ENCODE results near the gene KIR2DL3.

The KIR2DL3 gene

GRCh38 chr19:54790711-54791110 lies 52.4 kb downstream of the KIR2DL3 start:
- Histone ChIP-seq H2BK5ac (ENCODE audit: low read depth, low read length, poor library complexity, severe bottlenecking) (no peak overlapping the region), H3K9ac (ENCODE audit: low read length) (no peak overlapping the region), H3K14ac (ENCODE audit: low read length in 2 of 2) (no peak overlapping the region), H3K18ac (ENCODE audit: low read depth in 1 of 2, low read length in 2 of 2) (no peak overlapping the region), H3K36me3 (ENCODE audit: control insufficient read depth in 1 of 2, insufficient read depth in 2 of 2, low read depth in 1 of 2, low read length in 2 of 2) (no peaks in the 10 kb centered on the region), H2AFZ (ENCODE audit: low read depth, low read length) (no peak overlapping the region), H3K79me1 (replicated peaks; ENCODE audit: low read length, poor library complexity, severe bottlenecking) (no peaks in the 10 kb centered on the region), H2BK15ac (ENCODE audit: low read depth, poor library complexity, severe bottlenecking) (no peak overlapping the region), H3K27me3 (ENCODE audit: control insufficient read depth in 1 of 2, insufficient read depth in 1 of 2, low read length in 2 of 2) (no peaks in the 10 kb centered on the region), H3K4ac (ENCODE audit: low read depth in 1 of 2, low read length in 2 of 2) (no peak overlapping the region), H3K4me2 (ENCODE audit: low read length, poor library complexity, severe bottlenecking) (no peak overlapping the region), H3K9me3 (ENCODE audit: control insufficient read depth, low read length) (no peaks in the 10 kb centered on the region), H3K4me3 (ENCODE audit: insufficient read depth in 1 of 2, low read depth in 1 of 2, low read length in 2 of 2) (no peak overlapping the region), H2AK5ac (ENCODE audit: low read length, severe bottlenecking) (no peak overlapping the region), H4K8ac (ENCODE audit: low read length) (no peak overlapping the region), H2BK120ac (ENCODE audit: low read depth, low read length) (no peak overlapping the region), H3K23ac (ENCODE audit: low read length in 2 of 2) (no peak overlapping the region), H3K27ac (ENCODE audit: low read length, poor library complexity, severe bottlenecking) (no peak overlapping the region), H4K91ac (ENCODE audit: low read length) (no peak overlapping the region), H2BK12ac (ENCODE audit: low read length in 2 of 2) (no peak overlapping the region), H3K4me1 (ENCODE audit: control insufficient read depth, insufficient read depth, low read depth, low read length) (no peaks in the 10 kb centered on the region)
- no peak for DNase-seq
- WGBS = 40% methylated on average over 5 of the region's 5 CpGs

DNA sequence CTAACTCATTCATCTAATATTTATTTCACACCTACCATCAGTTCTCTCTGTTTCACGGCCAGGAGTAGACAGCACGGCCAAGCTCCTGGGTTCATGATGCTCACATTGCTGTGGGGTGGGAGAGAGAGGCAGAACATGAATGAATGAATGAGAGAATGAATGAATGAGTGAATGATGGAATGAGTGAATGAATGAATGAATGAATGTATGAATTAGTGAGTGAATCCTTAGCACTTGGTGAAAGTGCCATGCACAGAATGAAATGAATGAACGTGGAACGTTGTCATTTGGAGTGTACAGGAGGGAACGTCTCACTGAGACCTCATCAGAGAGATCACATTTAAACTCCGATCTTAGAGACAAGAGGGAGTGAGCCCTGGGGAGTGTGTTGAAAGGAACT lies 53.2 kb downstream of the KIR2DL3 start:
- Histone ChIP-seq H3K4me3 (ENCODE audit: insufficient read depth in 1 of 2, low read depth in 1 of 2, low read length in 2 of 2) (no peak overlapping the region), H3K9me3 (ENCODE audit: control insufficient read depth, low read length) (no peaks in the 10 kb centered on the region), H3K14ac (ENCODE audit: low read length in 2 of 2) (no peak overlapping the region), H3K23ac (ENCODE audit: low read length in 2 of 2) (no peak overlapping the region), H2AK5ac (ENCODE audit: low read length, severe bottlenecking) (no peak overlapping the region), H2BK12ac (ENCODE audit: low read length in 2 of 2) (no peak overlapping the region), H4K8ac (ENCODE audit: low read length) (no peak overlapping the region), H3K27ac (ENCODE audit: low read length, poor library complexity, severe bottlenecking) (no peak overlapping the region), H3K36me3 (ENCODE audit: control insufficient read depth in 1 of 2, insufficient read depth in 2 of 2, low read depth in 1 of 2, low read length in 2 of 2) (no peaks in the 10 kb centered on the region), H2BK5ac (ENCODE audit: low read depth, low read length, poor library complexity, severe bottlenecking) (no peak overlapping the region), H3K79me1 (replicated peaks; ENCODE audit: low read length, poor library complexity, severe bottlenecking) (no peaks in the 10 kb centered on the region), H4K91ac (ENCODE audit: low read length) (no peak overlapping the region), H3K4me1 (ENCODE audit: control insufficient read depth, insufficient read depth, low read depth, low read length) (no peaks in the 10 kb centered on the region), H3K27me3 (ENCODE audit: control insufficient read depth in 1 of 2, insufficient read depth in 1 of 2, low read length in 2 of 2) (no peaks in the 10 kb centered on the region), H2BK120ac (ENCODE audit: low read depth, low read length) (no peak overlapping the region), H3K18ac (ENCODE audit: low read depth in 1 of 2, low read length in 2 of 2) (no peak overlapping the region), H3K4ac (ENCODE audit: low read depth in 1 of 2, low read length in 2 of 2) (no peak overlapping the region), H3K9ac (ENCODE audit: low read length) (no peak overlapping the region), H2BK15ac (ENCODE audit: low read depth, poor library complexity, severe bottlenecking) (no peak overlapping the region), H2AFZ (ENCODE audit: low read depth, low read length) (no peak overlapping the region), H3K4me2 (ENCODE audit: low read length, poor library complexity, severe bottlenecking) (no peak overlapping the region)
- 84% methylated on average over 6 of the region's 6 CpGs for WGBS
- DNase-seq = no peak

- no peak overlapping the region for H3K4me2 ChIP-seq (ENCODE audit: low read length, poor library complexity, severe bottlenecking)
- H3K36me3 ChIP-seq (ENCODE audit: control insufficient read depth in 1 of 2, insufficient read depth in 2 of 2, low read depth in 1 of 2, low read length in 2 of 2) = no peaks in the 10 kb centered on the region
- no peak overlapping the region for H2BK120ac ChIP-seq (ENCODE audit: low read depth, low read length)
- no peaks in the 10 kb centered on the region for H3K27me3 ChIP-seq (ENCODE audit: control insufficient read depth in 1 of 2, insufficient read depth in 1 of 2, low read length in 2 of 2)
- no peak overlapping the region for H3K14ac ChIP-seq (ENCODE audit: low read length in 2 of 2)
- H2AFZ ChIP-seq (ENCODE audit: low read depth, low read length) = no peak overlapping the region
- H3K23ac ChIP-seq (ENCODE audit: low read length in 2 of 2) = no peak overlapping the region
- H3K9me3 ChIP-seq (ENCODE audit: control insufficient read depth, low read length) = peaks cover 5% of the 10 kb centered on the region
- H2BK12ac ChIP-seq (ENCODE audit: low read length in 2 of 2) = no peak overlapping the region
- H2BK15ac ChIP-seq (ENCODE audit: low read depth, poor library complexity, severe bottlenecking) = no peak overlapping the region
- peak overlapping the region in 1 of 2 experiments; percentile 49 for H3K4me3 ChIP-seq (ENCODE audit: insufficient read depth in 1 of 2, low read depth in 1 of 2, low read length in 2 of 2)
- H4K8ac ChIP-seq (ENCODE audit: low read length) = no peak overlapping the region
- no peak overlapping the region for H2AK5ac ChIP-seq (ENCODE audit: low read length, severe bottlenecking)
- H2BK5ac ChIP-seq (ENCODE audit: low read depth, low read length, poor library complexity, severe bottlenecking) = no peak overlapping the region
- peak overlapping the region; percentile 67 for H3K9ac ChIP-seq (ENCODE audit: low read length)
- DNase-seq = no peak
- no peak overlapping the region for H4K91ac ChIP-seq (ENCODE audit: low read length)
- H3K4me1 ChIP-seq (ENCODE audit: control insufficient read depth, insufficient read depth, low read depth, low read length) = no peaks in the 10 kb centered on the region
- 85% methylated on average over 8 of the region's 8 CpGs for WGBS
- H3K27ac ChIP-seq (ENCODE audit: low read length, poor library complexity, severe bottlenecking) = no peak overlapping the region
- no peak overlapping the region for H3K18ac ChIP-seq (ENCODE audit: low read depth in 1 of 2, low read length in 2 of 2)
- H3K4ac ChIP-seq (ENCODE audit: low read depth in 1 of 2, low read length in 2 of 2) = no peak overlapping the region
- no peaks in the 10 kb centered on the region for H3K79me1 ChIP-seq (replicated peaks; ENCODE audit: low read length, poor library complexity, severe bottlenecking)
These were observed 54.5 kb downstream of the KIR2DL3 start for GRCh38 chr19:54792814-54793213.

DNA sequence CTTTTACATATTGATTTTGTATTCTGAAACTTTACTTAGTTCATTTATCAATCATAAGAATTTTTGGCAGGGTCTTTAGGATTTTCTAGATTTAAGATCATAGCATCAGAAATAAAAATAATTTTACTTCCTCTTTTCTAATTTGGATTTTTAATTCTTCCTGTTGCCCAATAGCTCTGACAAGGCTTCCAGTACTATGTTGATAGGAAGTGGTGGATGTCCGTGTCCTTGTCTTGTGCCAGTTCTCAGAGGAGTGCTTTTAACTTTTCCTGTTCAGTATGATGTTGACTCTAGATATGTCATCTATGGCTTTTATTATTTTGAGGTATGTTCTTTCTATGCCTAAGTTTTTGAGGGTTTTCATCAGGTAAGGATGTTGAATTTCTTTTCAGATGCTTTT lies 57.4 kb downstream of the KIR2DL3 start:
- Histone ChIP-seq H3K36me3 (ENCODE audit: control insufficient read depth in 1 of 2, insufficient read depth in 2 of 2, low read depth in 1 of 2, low read length in 2 of 2) (no peaks in the 10 kb centered on the region), H3K18ac (ENCODE audit: low read depth in 1 of 2, low read length in 2 of 2) (no peak overlapping the region), H4K91ac (ENCODE audit: low read length) (no peak overlapping the region), H2AFZ (ENCODE audit: low read depth, low read length) (no peak overlapping the region), H3K23ac (ENCODE audit: low read length in 2 of 2) (no peak overlapping the region), H3K27ac (ENCODE audit: low read length, poor library complexity, severe bottlenecking) (no peak overlapping the region), H2BK120ac (ENCODE audit: low read depth, low read length) (no peak overlapping the region), H2BK15ac (ENCODE audit: low read depth, poor library complexity, severe bottlenecking) (no peak overlapping the region), H2AK5ac (ENCODE audit: low read length, severe bottlenecking) (no peak overlapping the region), H4K8ac (ENCODE audit: low read length) (no peak overlapping the region), H2BK5ac (ENCODE audit: low read depth, low read length, poor library complexity, severe bottlenecking) (no peak overlapping the region), H3K27me3 (ENCODE audit: control insufficient read depth in 1 of 2, insufficient read depth in 1 of 2, low read length in 2 of 2) (no peaks in the 10 kb centered on the region), H3K4me2 (ENCODE audit: low read length, poor library complexity, severe bottlenecking) (no peak overlapping the region), H3K4me1 (ENCODE audit: control insufficient read depth, insufficient read depth, low read depth, low read length) (no peaks in the 10 kb centered on the region), H2BK12ac (ENCODE audit: low read length in 2 of 2) (no peak overlapping the region), H3K14ac (ENCODE audit: low read length in 2 of 2) (no peak overlapping the region), H3K9me3 (ENCODE audit: control insufficient read depth, low read length) (peaks cover 5% of the 10 kb centered on the region), H3K4ac (ENCODE audit: low read depth in 1 of 2, low read length in 2 of 2) (no peak overlapping the region), H3K9ac (ENCODE audit: low read length) (no peak overlapping the region), H3K79me1 (replicated peaks; ENCODE audit: low read length, poor library complexity, severe bottlenecking) (no peaks in the 10 kb centered on the region), H3K4me3 (ENCODE audit: insufficient read depth in 1 of 2, low read depth in 1 of 2, low read length in 2 of 2) (no peak overlapping the region)
- DNase-seq = no peak
- WGBS = 58% methylated on average over 1 of the region's 1 CpG

All from mesenchymal stem cell (in vitro differentiated cells and primary cell).